DOHH2 (cell line): ENCODE results near the gene GATM.

Source experiments
- EZH2phosphoT487 ChIP-seq: fragments of 200-600 bp; sonication (generic); IDR thresholded peaks from 2 replicates; pipeline ENCODE4 v1.6.1; 2017; ENCODE audit warnings: borderline replicate concordance, mild to moderate bottlenecking, antibody characterized with exemption, low read length, moderate library complexity, mixed read lengths
- TF ChIP-seq, protein P1 (sequence below): fragments of 200-600 bp; sonication (generic); IDR thresholded peaks from one replicate; pipeline ENCODE4 v1.5.1; 2014; ENCODE audit warnings: antibody characterized with exemption, mild to moderate bottlenecking, low read depth, low read length; ENCODE audit not compliant: poor library complexity, severe bottlenecking

DNA sequence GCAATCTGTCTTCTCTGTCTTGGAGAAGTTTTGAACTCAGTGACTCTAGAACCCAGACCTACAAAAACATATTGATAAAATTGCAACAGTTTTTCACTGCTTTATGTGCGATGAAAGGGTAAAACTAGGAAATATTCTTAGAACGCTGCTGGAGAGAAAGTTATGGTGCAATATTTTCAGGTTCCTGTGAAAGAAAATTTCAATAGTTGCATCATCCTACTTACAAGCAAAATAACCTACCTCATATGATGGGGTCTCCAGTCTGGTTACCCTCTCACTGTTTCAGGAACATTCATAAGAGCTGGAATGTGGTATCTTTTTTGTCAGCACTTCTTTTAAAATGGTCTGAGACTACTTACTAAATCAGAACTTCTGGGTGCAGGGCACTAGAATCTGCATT, 27.1 kb downstream of the GATM start:
- TF ChIP-seq, protein P1, sequence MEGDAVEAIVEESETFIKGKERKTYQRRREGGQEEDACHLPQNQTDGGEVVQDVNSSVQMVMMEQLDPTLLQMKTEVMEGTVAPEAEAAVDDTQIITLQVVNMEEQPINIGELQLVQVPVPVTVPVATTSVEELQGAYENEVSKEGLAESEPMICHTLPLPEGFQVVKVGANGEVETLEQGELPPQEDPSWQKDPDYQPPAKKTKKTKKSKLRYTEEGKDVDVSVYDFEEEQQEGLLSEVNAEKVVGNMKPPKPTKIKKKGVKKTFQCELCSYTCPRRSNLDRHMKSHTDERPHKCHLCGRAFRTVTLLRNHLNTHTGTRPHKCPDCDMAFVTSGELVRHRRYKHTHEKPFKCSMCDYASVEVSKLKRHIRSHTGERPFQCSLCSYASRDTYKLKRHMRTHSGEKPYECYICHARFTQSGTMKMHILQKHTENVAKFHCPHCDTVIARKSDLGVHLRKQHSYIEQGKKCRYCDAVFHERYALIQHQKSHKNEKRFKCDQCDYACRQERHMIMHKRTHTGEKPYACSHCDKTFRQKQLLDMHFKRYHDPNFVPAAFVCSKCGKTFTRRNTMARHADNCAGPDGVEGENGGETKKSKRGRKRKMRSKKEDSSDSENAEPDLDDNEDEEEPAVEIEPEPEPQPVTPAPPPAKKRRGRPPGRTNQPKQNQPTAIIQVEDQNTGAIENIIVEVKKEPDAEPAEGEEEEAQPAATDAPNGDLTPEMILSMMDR, result no peak
- no peak for TF ChIP-seq EZH2phosphoT487
